AG09309 (cell line): ENCODE results near the gene SPTSSA.
A peak's percentile ranks its signal among the peaks of the same experiment; 100 is the strongest.
"Not testable (repeated sequence)": the region's sequence is repeated elsewhere in the genome, so short reads cannot be mapped to it uniquely, and the experiment has no call there.

ENCODE experiments used
- DNase-seq: peaks from one replicate; pipeline ENCODE4 v3.0.0-alpha.2; 2010; ENCODE audit warnings: low read depth
- H3K4me3 ChIP-seq: 2 replicates; pipeline ENCODE4 v1.5.1; 2011; ENCODE audit warnings: mild to moderate bottlenecking, low read depth, low read length, moderate library complexity; ENCODE audit not compliant: control insufficient read depth
- TF ChIP-seq, protein P1 (sequence below): IDR thresholded peaks from 2 replicates; pipeline ENCODE4 v1.5.1; 2011; ENCODE audit warnings: mild to moderate bottlenecking, low read depth, low read length, inconsistent platforms; ENCODE audit not compliant: insufficient read depth, control insufficient read depth; ENCODE audit errors: missing control alignments

The SPTSSA gene, protein sequence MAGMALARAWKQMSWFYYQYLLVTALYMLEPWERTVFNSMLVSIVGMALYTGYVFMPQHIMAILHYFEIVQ

DNA sequence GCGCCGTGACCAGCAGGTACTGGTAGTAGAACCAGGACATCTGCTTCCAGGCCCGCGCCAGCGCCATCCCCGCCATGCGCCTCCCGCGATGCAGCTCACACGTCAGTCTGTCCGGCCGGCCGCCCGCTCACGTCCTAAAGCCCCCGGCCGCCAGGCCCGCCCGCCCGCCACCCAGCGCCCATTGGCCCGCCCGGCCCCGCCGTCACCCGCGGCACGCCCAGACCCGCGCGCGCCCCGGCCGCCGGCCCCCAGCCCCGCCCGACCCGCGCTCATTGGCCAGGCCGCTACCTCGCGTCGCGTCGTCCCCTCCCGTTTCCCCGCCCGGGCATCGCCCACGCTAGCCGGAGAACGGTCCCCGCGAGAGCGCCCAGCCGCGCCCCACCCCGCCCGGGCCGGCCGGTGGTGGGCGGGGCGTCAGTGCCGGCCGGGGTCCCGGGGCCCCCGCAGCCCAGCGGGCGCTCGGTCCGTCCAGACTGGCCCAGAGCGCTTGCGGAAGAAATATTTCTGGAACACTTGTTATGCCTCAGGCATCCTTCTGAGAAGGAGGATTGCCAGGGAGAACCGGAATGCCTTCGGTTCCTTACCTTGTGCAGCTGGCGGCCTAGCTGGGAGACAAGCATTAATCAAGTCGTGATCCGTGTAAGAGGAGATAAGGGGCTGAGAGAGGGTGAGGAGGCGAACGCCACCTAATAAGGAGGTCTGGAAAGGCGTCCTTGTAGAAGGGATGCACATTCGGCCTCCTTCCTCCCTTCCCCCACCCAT is at the start of gene SPTSSA:
TSS of gene SPTSSA (minus strand) at position 109 of the 762 bp plus-strand sequence. CDS start at position 76, 33 bp downstream.
- DNase-seq, result peak; percentile 54
- TF ChIP-seq, protein P1, sequence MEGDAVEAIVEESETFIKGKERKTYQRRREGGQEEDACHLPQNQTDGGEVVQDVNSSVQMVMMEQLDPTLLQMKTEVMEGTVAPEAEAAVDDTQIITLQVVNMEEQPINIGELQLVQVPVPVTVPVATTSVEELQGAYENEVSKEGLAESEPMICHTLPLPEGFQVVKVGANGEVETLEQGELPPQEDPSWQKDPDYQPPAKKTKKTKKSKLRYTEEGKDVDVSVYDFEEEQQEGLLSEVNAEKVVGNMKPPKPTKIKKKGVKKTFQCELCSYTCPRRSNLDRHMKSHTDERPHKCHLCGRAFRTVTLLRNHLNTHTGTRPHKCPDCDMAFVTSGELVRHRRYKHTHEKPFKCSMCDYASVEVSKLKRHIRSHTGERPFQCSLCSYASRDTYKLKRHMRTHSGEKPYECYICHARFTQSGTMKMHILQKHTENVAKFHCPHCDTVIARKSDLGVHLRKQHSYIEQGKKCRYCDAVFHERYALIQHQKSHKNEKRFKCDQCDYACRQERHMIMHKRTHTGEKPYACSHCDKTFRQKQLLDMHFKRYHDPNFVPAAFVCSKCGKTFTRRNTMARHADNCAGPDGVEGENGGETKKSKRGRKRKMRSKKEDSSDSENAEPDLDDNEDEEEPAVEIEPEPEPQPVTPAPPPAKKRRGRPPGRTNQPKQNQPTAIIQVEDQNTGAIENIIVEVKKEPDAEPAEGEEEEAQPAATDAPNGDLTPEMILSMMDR, result no peak
- peak within 1 kb of the TSS; percentile 74 for H3K4me3 ChIP-seq

DNA sequence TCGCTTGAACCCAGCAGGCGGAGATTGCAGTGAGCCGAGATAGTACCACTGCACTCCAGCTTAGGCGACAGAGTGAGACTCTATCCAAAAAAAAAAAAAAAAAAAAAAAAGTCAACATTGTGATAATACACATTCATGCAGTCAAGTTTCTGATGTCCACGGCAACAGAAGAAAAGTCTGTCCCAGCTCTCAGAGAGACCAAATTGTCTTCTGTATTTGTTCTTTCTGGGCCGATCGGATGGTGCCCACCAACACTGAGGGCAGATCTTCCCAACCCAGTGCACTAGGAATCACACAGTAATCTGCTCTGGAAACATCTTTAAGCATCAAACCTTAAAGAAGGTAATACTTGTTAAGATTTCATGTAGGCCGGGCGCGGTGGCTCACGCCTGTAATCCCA is 45.8 kb upstream of the SPTSSA start:
- DNase-seq, result no peak
- H3K4me3 ChIP-seq, result no peak overlapping the region
- TF ChIP-seq, protein P1, result no peak

DNA sequence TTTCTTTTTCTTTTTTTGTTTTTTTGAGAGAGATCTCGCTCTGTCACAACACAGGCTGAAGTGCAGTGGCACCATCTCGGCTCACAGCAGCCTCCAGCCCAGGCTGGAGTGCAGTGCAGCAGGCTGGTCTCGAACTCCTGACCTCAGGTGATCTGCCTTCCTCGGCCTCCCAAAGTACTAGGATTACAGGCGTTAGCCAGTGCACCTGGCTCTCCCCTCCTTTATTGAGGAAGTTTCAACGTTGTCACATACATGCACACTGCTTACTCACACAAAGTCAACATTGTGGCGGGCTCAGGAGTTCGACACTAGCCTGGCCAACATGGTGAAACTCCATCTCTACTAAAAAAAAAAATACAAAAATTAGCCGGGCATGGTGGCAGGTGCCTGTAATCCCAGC is 45.4 kb upstream of the SPTSSA start:
- no peak overlapping the region for H3K4me3 ChIP-seq
- DNase-seq, result no peak
- TF ChIP-seq, protein P1, result no peak

DNA sequence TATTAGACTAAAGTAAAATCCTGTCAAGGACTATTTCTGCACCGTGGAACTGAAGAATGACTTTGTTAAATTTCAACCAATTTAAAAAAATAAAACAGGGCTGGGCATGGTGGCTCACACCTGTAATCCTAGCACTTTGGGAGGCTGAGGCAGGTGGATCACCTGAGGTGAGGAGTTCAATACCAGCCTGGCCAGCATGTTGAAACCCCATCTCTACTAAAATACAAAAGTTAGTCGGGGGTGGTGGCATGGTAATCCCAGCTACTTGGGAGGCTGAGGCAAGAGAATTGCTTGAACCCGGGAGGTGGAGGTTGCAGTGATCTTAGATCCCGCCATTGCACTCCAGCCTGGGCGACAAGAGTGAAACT is 43.1 kb upstream of the SPTSSA start:
- not testable (repeated sequence) for H3K4me3 ChIP-seq, DNase-seq

DNA sequence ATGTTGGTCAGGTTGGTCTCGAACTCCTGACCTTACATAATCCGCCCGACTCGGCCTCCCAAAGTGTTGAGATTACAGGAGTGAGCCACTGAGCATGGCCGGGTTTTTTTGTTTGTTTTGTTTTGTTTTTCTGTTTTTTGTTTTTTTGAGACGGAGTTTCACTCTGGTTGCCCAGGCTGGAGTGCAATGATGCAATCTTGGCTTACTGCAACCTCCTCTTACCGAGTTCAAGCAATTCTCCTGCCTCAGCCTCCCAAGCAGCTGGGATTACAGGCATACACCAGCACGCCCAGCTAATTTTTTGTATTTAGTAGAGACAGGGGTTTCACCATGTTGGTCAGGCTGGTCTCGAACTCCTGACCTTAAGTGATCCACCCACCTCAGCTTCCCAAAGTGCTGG is 42.0 kb upstream of the SPTSSA start:
- H3K4me3 ChIP-seq, DNase-seq: not testable (repeated sequence)

DNA sequence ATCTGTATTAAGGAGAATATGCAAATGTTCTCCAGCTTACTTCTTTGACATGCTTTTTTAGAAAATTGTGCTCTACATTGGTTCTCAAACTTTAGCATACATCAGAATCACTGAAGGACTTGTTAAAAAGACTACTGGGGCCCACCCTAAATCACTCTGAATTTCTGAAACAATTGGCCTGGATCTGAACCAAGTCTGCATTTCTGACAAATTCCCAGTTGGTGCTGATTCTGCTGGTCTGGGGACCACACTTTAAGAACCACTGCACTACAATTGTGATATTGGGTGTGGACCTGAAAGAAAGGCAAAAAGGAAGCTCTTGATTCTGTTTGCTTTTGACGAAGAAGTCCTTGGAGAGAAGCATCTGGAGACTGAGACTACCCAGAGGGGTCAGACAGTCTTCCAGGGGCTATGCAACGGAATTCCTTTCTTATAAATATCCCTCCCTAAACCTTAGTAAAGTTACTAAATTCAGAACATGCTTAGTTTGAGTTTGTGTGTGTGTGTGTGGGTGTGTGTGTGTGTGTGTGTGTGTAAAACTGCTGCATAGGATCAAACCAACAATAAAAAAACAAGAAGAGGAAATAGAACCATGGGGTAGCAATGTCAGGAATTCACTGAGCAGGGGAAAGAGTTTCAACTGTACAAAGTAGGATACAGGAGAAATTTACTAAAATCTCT is 40.6 kb upstream of the SPTSSA start:
- TF ChIP-seq, protein P1, result no peak
- H3K4me3 ChIP-seq, result no peak overlapping the region
- DNase-seq, result no peak

DNA sequence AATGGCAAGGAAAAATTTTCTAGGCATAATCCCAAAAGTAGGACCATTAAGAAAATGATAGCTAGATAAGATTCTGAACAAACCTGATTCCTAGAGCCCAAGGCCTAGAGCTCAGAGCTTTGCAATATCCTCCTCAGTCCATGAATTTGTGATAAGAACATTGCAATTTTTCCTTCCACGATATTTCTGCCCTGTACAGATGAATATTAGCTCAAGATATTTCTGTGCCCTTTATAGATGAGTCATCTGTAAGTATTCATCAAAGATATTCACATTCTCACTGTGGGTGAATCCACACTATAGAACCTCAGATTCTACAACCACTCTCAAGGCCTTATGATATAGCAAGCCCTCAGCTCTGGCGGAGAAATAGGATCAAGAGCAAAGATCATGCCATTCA is 40.0 kb upstream of the SPTSSA start:
- TF ChIP-seq, protein P1, result no peak
- no peak for DNase-seq
- no peak overlapping the region for H3K4me3 ChIP-seq

DNA sequence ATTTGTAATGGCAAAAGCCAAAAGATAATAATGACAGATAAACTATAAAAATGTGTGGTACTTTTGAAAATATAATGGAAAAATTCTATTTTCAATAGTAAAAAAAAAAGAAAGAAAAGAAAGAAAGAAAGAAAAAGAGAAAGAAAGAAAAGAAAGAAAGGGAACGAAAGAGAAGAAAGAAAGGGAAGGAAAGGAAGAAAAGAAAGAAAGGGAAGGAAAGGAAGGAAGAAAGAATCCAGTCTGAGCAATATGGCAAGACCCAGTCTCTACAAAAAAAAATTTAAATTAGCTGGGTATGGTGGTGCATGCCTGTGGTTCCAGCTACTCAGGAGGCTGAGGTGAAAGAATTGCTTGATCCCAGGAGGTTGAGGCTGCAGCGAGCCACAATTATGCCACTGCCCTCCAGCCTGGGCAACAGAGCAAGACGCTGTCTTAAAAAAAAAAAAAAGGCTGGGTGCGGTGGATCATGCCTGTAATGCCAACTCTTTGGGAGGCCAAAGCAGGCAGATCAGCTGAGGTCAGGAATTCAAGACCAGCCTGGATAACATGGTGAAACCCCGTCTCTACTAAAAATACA is 39.1 kb upstream of the SPTSSA start:
- TF ChIP-seq, protein P1, result no peak
- no peak overlapping the region for H3K4me3 ChIP-seq
- DNase-seq, result no peak
